OCI-LY3 (cell line): ENCODE results near the gene TRABD.

ENCODE experiments used
- H2AFZ ChIP-seq: fragments of 200-600, 300-600 bp; shearing (Covaris generic); 2 replicates; pipeline ENCODE4 v1.6.0; 2014; ENCODE audit warnings: antibody characterized with exemption, low read depth, low read length
- H3K27ac ChIP-seq: fragments of 200-600, 300-600 bp; sonication (generic); 2 replicates; pipeline ENCODE4 v1.5.1; 2014; ENCODE audit warnings: mild to moderate bottlenecking, low read length, moderate library complexity, mixed read lengths
- H3K27me3 ChIP-seq: fragments of 200-600, 300-600 bp; sonication (generic); 2 replicates; pipeline ENCODE4 v1.6.1; 2014; ENCODE audit warnings: low read depth, low read length, mixed read lengths
- H3K36me3 ChIP-seq: fragments of 200-600, 300-600 bp; sonication (generic); replicated peaks from 2 replicates; pipeline ENCODE3; 2014; ENCODE audit warnings: low read depth, low read length, mixed read lengths
- H3K4me1 ChIP-seq: fragments of 300-600, 200-600 bp; sonication (generic); 2 replicates; pipeline ENCODE4 v1.6.1; 2014; ENCODE audit warnings: low read length, mixed read lengths
- H3K4me2 ChIP-seq: fragments of 200-600, 300-600 bp; sonication (generic); 2 replicates; pipeline ENCODE4 v1.6.1; 2014; ENCODE audit warnings: low read length, mixed read lengths
- H3K4me3 ChIP-seq: fragments of 300-600, 200-600 bp; sonication (generic); 2 replicates; pipeline ENCODE4 v1.5.1; 2014; ENCODE audit warnings: antibody characterized with exemption, mild to moderate bottlenecking, low read length, moderate library complexity
- H3K79me2 ChIP-seq: fragments of 300-600, 200-600 bp; shearing (Covaris generic); 2 replicates; pipeline ENCODE4 v1.6.1; 2014; ENCODE audit warnings: mild to moderate bottlenecking, low read length, mixed read lengths
- H3K9ac ChIP-seq: fragments of 300-600, 200-600 bp; shearing (Covaris generic); 2 replicates; pipeline ENCODE4 v1.6.0; 2014; ENCODE audit warnings: mild to moderate bottlenecking, low read length, moderate library complexity
- H3K9me3 ChIP-seq: fragments of 200-600, 300-600 bp; shearing (Covaris generic); 2 replicates; pipeline ENCODE4 v1.6.1; 2014; ENCODE audit warnings: low read length, mixed read lengths; ENCODE audit not compliant: insufficient read depth
- H4K20me1 ChIP-seq: fragments of 200-600, 300-600 bp; sonication (generic); 2 replicates; pipeline ENCODE4 v1.6.1; 2016; ENCODE audit warnings: low read length, mixed read lengths; ENCODE audit not compliant: insufficient read depth
- EZH2phosphoT487 ChIP-seq: fragments of 200-600 bp; shearing (Covaris generic); IDR thresholded peaks from 2 replicates; pipeline ENCODE4 v1.6.1; 2018; ENCODE audit warnings: antibody characterized with exemption, mixed run types, low read depth
- TF ChIP-seq, protein P1 (sequence below): fragments of 200-600, 300-600 bp; sonication (generic); IDR thresholded peaks from 2 replicates; pipeline ENCODE4 v1.5.1; 2014; ENCODE audit warnings: antibody characterized with exemption, low read length, low read depth

Gene TRABD

DNA sequence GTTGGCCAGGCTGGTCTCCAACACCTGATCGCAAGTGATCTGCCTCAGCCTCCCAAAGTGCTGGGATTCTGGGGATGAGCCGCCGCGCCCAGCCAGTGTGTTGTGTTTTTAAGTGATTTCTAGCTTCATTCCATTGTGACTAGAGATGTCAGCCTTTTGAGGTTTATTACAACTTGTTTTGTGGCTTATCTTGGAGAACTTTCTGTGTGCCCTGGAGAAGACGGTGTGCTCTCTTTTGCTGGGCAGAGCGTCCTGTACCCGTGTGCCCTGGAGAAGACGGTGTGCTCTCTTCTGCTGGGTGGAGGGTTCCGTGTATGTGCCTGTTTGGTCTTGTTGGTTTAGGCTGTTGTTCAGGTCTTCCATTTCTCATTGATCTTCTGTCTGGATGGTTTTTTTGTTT, 27.6 kb downstream of the TRABD start:
- no peak overlapping the region for H3K4me2 ChIP-seq
- H3K4me3 ChIP-seq, result no peak overlapping the region
- peaks cover 3% of the 10 kb centered on the region for H3K36me3 ChIP-seq
- H3K9me3 ChIP-seq, result no peaks in the 10 kb centered on the region
- TF ChIP-seq EZH2phosphoT487, result no peak
- TF ChIP-seq, protein P1, sequence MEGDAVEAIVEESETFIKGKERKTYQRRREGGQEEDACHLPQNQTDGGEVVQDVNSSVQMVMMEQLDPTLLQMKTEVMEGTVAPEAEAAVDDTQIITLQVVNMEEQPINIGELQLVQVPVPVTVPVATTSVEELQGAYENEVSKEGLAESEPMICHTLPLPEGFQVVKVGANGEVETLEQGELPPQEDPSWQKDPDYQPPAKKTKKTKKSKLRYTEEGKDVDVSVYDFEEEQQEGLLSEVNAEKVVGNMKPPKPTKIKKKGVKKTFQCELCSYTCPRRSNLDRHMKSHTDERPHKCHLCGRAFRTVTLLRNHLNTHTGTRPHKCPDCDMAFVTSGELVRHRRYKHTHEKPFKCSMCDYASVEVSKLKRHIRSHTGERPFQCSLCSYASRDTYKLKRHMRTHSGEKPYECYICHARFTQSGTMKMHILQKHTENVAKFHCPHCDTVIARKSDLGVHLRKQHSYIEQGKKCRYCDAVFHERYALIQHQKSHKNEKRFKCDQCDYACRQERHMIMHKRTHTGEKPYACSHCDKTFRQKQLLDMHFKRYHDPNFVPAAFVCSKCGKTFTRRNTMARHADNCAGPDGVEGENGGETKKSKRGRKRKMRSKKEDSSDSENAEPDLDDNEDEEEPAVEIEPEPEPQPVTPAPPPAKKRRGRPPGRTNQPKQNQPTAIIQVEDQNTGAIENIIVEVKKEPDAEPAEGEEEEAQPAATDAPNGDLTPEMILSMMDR, result no peak
- no peak overlapping the region for H3K27ac ChIP-seq
- no peaks in the 10 kb centered on the region for H3K4me1 ChIP-seq
- H3K27me3 ChIP-seq, result no peaks in the 10 kb centered on the region
- no peak overlapping the region for H3K9ac ChIP-seq
- H2AFZ ChIP-seq, result no peak overlapping the region
- H3K79me2 ChIP-seq, result peaks cover 5% of the 10 kb centered on the region; the same call in 1 of the 2 replicates
- no peaks in the 10 kb centered on the region for H4K20me1 ChIP-seq

DNA sequence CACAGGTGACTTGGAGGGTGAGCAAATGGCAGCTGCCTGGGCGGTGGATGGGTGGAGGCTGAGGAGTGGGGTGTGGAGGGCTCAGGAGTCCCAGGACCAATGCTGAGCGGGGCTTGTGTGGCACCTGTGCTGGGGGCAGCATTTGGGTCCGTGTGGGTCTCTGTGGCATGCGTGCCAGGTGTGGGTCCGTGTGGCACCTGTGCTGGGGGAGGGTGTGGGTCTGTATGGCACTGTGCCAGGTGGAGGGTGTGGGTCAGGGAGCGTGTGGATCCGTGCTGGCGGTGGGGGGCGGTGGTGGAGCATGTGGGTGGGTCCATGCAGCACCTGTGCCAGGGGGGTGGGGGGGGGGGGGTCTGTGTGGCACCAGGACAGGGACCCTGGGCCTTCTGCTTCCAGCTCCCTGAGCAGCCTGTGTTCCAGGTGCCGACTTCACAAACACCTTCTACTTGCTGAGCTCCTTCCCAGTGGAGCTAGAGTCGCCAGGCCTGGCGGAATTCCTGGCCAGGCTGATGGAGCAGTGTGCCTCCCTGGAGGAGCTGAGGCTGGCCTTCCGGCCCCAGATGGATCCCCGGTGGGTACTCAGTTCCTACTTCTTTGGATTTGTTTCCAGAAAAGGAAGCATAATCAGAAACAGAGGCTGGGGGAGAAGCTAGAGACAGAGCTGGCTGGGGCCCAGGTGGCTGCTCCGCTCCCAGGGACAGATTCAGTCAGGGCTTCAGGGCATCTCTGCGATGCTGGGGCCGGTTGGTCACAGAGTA, 29.8 kb downstream of the TRABD start:
- no peak overlapping the region for H3K4me3 ChIP-seq
- no peaks in the 10 kb centered on the region for H4K20me1 ChIP-seq
- H3K9me3 ChIP-seq, result no peaks in the 10 kb centered on the region
- H3K27ac ChIP-seq, result no peak overlapping the region
- H3K79me2 ChIP-seq, result peaks cover 5% of the 10 kb centered on the region; the same call in 1 of the 2 replicates
- no peaks in the 10 kb centered on the region for H3K27me3 ChIP-seq
- TF ChIP-seq, protein P1, result no peak
- no peak for TF ChIP-seq EZH2phosphoT487
- no peak overlapping the region for H3K4me2 ChIP-seq
- H3K9ac ChIP-seq, result no peak overlapping the region
- H3K36me3 ChIP-seq, result peaks cover 5% of the 10 kb centered on the region
- no peaks in the 10 kb centered on the region for H3K4me1 ChIP-seq
- no peak overlapping the region for H2AFZ ChIP-seq

GRCh38 chr22:50216055-50216683, 30.5 kb downstream of the TRABD start:
- Histone ChIP-seq H4K20me1 (no peaks in the 10 kb centered on the region), H3K36me3 (peaks cover 2% of the 10 kb centered on the region), H3K27me3 (no peaks in the 10 kb centered on the region), H3K9me3 (no peaks in the 10 kb centered on the region), H3K27ac (no peak overlapping the region), H3K9ac (no peak overlapping the region), H2AFZ (no peak overlapping the region), H3K4me2 (no peak overlapping the region), H3K79me2 (peaks cover 5% of the 10 kb centered on the region; the same call in 1 of the 2 replicates), H3K4me1 (no peaks in the 10 kb centered on the region), H3K4me3 (no peak overlapping the region)
- TF ChIP-seq EZH2phosphoT487, result no peak
- TF ChIP-seq, protein P1, result no peak

DNA sequence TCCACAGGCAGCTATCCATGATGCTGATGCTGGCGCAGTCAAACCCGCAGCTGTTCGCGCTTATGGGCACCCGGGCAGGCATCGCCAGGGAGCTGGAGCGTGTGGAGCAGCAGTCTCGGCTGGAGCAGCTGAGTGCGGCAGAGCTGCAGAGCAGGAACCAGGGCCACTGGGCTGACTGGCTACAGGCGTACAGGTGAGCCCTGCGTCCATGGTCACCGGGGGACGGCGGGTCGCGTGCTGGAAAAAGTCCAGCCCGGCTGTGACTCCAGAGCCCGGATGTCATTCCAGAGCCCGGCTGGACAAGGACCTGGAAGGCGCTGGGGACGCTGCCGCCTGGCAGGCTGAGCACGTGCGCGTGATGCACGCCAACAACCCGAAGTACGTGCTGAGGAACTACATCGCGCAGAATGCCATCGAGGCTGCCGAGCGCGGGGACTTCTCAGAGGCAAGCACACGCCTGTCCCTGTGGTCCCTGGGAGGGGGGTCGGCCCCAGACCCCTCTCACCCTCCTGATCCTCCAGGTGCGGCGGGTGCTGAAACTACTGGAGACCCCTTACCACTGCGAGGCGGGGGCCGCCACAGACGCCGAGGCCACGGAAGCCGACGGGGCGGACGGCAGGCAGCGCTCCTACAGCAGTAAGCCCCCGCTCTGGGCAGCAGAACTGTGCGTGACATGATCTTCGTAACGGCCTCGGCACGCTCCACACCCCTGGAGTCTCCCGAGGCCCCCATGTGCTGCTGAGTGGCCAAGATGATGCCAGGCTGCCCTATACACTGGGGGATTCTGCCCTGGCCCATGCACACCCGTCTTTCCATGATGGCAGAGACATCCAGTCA, 31.2 kb downstream of the TRABD start:
- no peak overlapping the region for H2AFZ ChIP-seq
- H3K9ac ChIP-seq, result no peak overlapping the region
- peaks cover 2% of the 10 kb centered on the region for H3K36me3 ChIP-seq
- H3K27me3 ChIP-seq, result no peaks in the 10 kb centered on the region
- no peak overlapping the region for H3K4me3 ChIP-seq
- no peak for TF ChIP-seq EZH2phosphoT487
- TF ChIP-seq, protein P1, result no peak
- H4K20me1 ChIP-seq, result no peaks in the 10 kb centered on the region
- no peak overlapping the region for H3K27ac ChIP-seq
- H3K4me1 ChIP-seq, result no peaks in the 10 kb centered on the region
- no peaks in the 10 kb centered on the region for H3K9me3 ChIP-seq
- H3K4me2 ChIP-seq, result no peak overlapping the region
- H3K79me2 ChIP-seq, result peaks cover 5% of the 10 kb centered on the region; the same call in 1 of the 2 replicates
